ENCODE results near the gene KCNIP4.

KCNIP4 gene

GRCh38 chr4:21531048-21531447, 417.5 kb downstream of the KCNIP4 start:
- no peak for TF ChIP-seq CTCF (IDR thresholded peaks at IDR 0.05)
- H3K27ac Mint-ChIP-seq = no peak overlapping the region
- no peaks in the 10 kb centered on the region for H3K9me3 Mint-ChIP-seq

GRCh38 chr4:21529214-21529613, 419.4 kb downstream of the KCNIP4 start:
- Mint-ChIP-seq H3K27me3 (ENCODE audit: low read depth, poor library complexity) (peaks cover 2% of the 10 kb centered on the region), H3K4me3 (no peak overlapping the region), H3K4me1 (no peaks in the 10 kb centered on the region), H3K9me3 (no peaks in the 10 kb centered on the region), H3K27ac (no peak overlapping the region), H3K36me3 (ENCODE audit: low read depth) (no peaks in the 10 kb centered on the region)
- no peak for TF ChIP-seq CTCF (IDR thresholded peaks at IDR 0.05)
- DNase-seq = no peak

More at GRCh38 chr4:21531048-21531447, 417.5 kb downstream of the KCNIP4 start:
- Mint-ChIP-seq H3K36me3 (ENCODE audit: low read depth) (no peaks in the 10 kb centered on the region), H3K27me3 (ENCODE audit: low read depth, poor library complexity) (peaks cover 2% of the 10 kb centered on the region), H3K4me3 (no peak overlapping the region), H3K4me1 (peaks cover 4% of the 10 kb centered on the region)
- DNase-seq = no peak

GRCh38 chr4:21522296-21522695, 426.3 kb downstream of the KCNIP4 start:
- Mint-ChIP-seq H3K27ac (no peak overlapping the region), H3K9me3 (no peaks in the 10 kb centered on the region), H3K4me1 (no peaks in the 10 kb centered on the region), H3K4me3 (no peak overlapping the region), H3K36me3 (ENCODE audit: low read depth) (no peaks in the 10 kb centered on the region), H3K27me3 (ENCODE audit: low read depth, poor library complexity) (peaks cover 6% of the 10 kb centered on the region)
- TF ChIP-seq CTCF (IDR thresholded peaks at IDR 0.05) = no peak
- DNase-seq = no peak

GRCh38 chr4:21517126-21517859, 431.3 kb downstream of the KCNIP4 start:
- Mint-ChIP-seq H3K27me3 (ENCODE audit: low read depth, poor library complexity) (peaks cover 3% of the 10 kb centered on the region), H3K4me3 (no peak overlapping the region), H3K9me3 (no peaks in the 10 kb centered on the region)

GRCh38 chr4:21514022-21514694, 434.4 kb downstream of the KCNIP4 start:
- Mint-ChIP-seq H3K9me3 (no peaks in the 10 kb centered on the region), H3K4me1 (no peaks in the 10 kb centered on the region), H3K27ac (no peak overlapping the region), H3K36me3 (ENCODE audit: low read depth) (no peaks in the 10 kb centered on the region), H3K27me3 (ENCODE audit: low read depth, poor library complexity) (peaks cover 2% of the 10 kb centered on the region), H3K4me3 (no peak overlapping the region)
- TF ChIP-seq CTCF (IDR thresholded peaks at IDR 0.05) = no peak
- no peak for DNase-seq

More at GRCh38 chr4:21517126-21517859, 431.3 kb downstream of the KCNIP4 start:
- Mint-ChIP-seq H3K36me3 (ENCODE audit: low read depth) (no peaks in the 10 kb centered on the region), H3K27ac (no peak overlapping the region), H3K4me1 (no peaks in the 10 kb centered on the region)
- DNase-seq = no peak
- TF ChIP-seq CTCF (IDR thresholded peaks at IDR 0.05) = no peak

Measured in nephron progenitor cell (in vitro differentiated cells).